HL-60 (cell line): ENCODE results near the gene ETV6.

ENCODE experiments used
- GABPA ChIP-seq: IDR thresholded peaks from 2 replicates; pipeline ENCODE4 v1.6.1; 2012; ENCODE audit warnings: low read depth
- POLR2AphosphoS5 ChIP-seq: IDR thresholded peaks from 2 replicates; pipeline ENCODE4 v1.6.1; 2012; ENCODE audit warnings: low read depth
- REST ChIP-seq: IDR thresholded peaks from 2 replicates; pipeline ENCODE4 v1.6.1; 2012; ENCODE audit warnings: low read depth; ENCODE audit not compliant: insufficient replicate concordance
- SPI1 ChIP-seq: IDR thresholded peaks from 2 replicates; pipeline ENCODE4 v1.6.1; 2012; ENCODE audit warnings: low read depth, mild to moderate bottlenecking, borderline replicate concordance
- TF ChIP-seq, protein P1 (sequence below): IDR thresholded peaks from one replicate; pipeline ENCODE4 v1.5.1; 2011; ENCODE audit warnings: low read length, control low read depth, inconsistent platforms; ENCODE audit not compliant: insufficient read depth

- TF ChIP-seq, protein P1, sequence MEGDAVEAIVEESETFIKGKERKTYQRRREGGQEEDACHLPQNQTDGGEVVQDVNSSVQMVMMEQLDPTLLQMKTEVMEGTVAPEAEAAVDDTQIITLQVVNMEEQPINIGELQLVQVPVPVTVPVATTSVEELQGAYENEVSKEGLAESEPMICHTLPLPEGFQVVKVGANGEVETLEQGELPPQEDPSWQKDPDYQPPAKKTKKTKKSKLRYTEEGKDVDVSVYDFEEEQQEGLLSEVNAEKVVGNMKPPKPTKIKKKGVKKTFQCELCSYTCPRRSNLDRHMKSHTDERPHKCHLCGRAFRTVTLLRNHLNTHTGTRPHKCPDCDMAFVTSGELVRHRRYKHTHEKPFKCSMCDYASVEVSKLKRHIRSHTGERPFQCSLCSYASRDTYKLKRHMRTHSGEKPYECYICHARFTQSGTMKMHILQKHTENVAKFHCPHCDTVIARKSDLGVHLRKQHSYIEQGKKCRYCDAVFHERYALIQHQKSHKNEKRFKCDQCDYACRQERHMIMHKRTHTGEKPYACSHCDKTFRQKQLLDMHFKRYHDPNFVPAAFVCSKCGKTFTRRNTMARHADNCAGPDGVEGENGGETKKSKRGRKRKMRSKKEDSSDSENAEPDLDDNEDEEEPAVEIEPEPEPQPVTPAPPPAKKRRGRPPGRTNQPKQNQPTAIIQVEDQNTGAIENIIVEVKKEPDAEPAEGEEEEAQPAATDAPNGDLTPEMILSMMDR, result no peak
- TF ChIP-seq REST, result no peak
- no peak for TF ChIP-seq POLR2AphosphoS5
- TF ChIP-seq GABPA, result no peak
- TF ChIP-seq SPI1, result no peak
Measured at GRCh38 chr12:11694528-11694927, 45.1 kb downstream of the ETV6 start.
